ENCODE results near the gene JAKMIP3. TPM values are rescaled to one million over a fixed set of nuclear protein-coding genes. Genes with fewer than 3 reads are reported as not detected.

The JAKMIP3 gene
- total RNA-seq, 1 donor: 0.21 TPM

DNA sequence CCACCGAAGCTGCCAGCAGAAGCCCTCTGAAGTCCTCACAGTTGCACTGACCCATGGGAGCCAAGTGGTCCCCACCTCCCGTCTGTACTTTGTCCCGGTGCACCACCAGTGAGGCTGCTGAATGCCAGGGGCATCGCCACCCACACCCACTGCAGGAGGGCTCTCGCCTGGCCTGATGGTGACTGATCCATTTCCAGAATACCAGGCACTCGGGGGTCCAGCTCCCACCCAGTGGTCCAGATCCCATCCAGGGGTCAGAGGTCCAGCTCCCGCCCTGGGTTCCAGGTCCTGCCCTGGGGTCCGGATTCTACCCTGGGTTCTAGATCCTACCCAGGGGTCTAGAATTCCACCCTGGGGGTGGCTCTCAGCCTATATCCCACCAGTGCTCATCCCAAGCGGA, 9.1 kb upstream of the JAKMIP3 start:
- H3K4me1 ChIP-seq (ENCODE audit: insufficient read depth, low read length): no peaks in the 10 kb centered on the region
- no peak overlapping the region for H3K4me3 ChIP-seq (ENCODE audit: low read length)
- no peaks in the 10 kb centered on the region for H3K27me3 ChIP-seq (ENCODE audit: insufficient read depth, low read length)
- peaks cover 14% of the 10 kb centered on the region for H3K9me3 ChIP-seq (ENCODE audit: low read depth, low read length)

DNA sequence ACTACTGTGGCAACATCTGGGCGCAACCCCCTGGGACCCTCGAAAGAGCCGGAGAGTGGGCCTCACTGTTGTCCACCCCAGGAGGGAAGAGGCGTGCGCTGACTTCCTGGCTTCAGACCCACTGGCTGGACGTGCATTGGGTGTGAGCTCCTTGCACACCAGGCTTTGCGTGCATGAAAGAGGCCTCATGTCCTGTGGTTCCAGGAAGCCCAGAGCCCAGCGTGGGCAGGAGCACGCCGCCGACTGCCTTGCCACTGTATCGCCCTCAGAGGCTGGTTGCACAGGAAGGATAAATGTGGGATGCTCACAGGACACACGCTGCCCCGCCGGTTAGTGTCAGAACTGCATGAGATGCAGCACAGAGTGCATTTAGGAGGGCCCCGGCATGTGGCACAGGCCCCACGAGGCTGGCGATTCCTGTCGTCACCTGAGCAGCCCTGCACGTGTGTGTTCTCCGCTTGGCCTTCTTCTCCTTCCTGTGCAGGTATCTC, 8.5 kb upstream of the JAKMIP3 start:
- no peaks in the 10 kb centered on the region for H3K27me3 ChIP-seq (ENCODE audit: insufficient read depth, low read length)
- no peak overlapping the region for H3K4me3 ChIP-seq (ENCODE audit: low read length)
- peaks cover 8% of the 10 kb centered on the region for H3K9me3 ChIP-seq (ENCODE audit: low read depth, low read length)
- no peaks in the 10 kb centered on the region for H3K4me1 ChIP-seq (ENCODE audit: insufficient read depth, low read length)

DNA sequence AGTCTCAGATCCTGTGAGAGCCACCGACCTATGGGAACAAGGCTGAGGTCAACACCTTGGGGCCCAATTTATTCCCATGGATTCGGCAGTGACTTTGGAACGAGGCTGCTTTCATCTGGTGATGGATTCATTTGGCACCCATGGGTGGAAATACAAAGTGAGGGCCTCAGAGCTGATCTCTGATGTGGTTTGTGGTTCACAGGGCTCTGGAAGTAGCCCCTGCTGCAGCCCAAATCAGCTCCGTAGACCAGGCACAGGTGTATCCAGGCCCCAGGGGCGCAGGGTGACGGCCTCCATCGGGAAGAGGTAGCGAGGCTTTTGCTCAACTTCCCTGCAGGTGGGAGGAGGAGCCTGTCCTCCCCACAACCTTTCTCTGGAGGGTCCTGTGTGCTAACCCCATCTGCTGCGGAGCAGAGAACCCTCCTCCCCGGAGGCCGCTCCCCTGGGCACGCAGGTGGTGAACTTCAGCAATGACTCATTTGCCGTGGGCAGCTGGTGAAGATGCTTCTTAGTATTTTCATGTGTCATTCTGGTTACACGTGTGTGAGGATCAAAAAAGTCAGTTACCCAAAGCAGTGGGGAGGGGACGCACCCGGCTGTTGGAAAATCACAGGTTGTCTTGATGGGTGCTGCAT, 7.5 kb upstream of the JAKMIP3 start:
- no peaks in the 10 kb centered on the region for H3K4me1 ChIP-seq (ENCODE audit: insufficient read depth, low read length)
- H3K4me3 ChIP-seq (ENCODE audit: low read length): no peak overlapping the region
- no peaks in the 10 kb centered on the region for H3K9me3 ChIP-seq (ENCODE audit: low read depth, low read length)
- no peaks in the 10 kb centered on the region for H3K27me3 ChIP-seq (ENCODE audit: insufficient read depth, low read length)

DNA sequence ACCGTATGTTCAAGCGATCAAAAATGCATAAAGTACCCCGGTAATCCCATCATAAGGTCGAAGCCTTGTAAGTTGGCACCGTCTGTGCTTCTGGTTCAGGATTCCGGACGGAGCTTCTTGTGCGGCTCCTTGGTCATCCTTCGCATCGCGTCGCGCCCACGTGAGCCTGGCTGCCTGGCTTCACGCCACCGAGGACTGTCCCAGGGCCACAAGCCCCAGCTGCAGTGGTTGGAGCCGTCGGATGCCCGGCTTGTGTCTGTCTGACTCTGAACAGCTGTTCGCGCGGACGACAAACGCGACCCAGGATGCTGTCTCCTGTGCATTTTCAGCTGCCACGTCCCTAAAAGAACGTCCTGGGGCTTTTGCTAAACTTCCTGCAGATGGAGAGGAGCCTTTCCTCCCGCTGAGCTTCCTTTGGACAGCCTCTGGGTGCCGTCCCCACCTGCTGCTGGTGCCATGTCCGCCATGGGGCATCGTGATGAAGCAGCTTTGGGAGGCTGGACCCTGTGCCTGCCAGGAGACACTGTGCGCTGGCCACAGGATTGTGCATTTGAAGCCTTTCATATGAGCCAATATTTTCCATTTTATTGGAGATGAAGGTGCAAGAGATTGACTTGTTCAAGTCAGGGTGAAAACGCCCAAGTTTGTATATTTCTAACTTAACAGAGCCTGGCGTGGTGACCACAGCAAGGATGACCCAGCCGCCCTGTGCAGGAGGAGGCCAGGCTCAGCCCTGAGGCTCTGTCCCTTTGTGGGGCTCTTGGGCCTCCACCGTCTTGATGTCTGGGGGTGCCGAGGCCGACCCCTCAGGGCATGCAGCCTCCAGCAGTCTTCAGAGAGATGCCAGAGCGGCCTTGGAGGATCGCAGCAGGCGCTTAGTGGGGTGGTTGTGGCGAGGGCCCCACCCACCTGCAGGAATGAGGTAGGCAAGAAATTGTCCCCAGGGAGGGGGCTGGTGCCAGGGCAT, 6.7 kb upstream of the JAKMIP3 start:
- Histone ChIP-seq H3K4me3 (ENCODE audit: low read length) (no peak overlapping the region), H3K9me3 (ENCODE audit: low read depth, low read length) (no peaks in the 10 kb centered on the region), H3K4me1 (ENCODE audit: insufficient read depth, low read length) (no peaks in the 10 kb centered on the region), H3K27me3 (ENCODE audit: insufficient read depth, low read length) (no peaks in the 10 kb centered on the region)

DNA sequence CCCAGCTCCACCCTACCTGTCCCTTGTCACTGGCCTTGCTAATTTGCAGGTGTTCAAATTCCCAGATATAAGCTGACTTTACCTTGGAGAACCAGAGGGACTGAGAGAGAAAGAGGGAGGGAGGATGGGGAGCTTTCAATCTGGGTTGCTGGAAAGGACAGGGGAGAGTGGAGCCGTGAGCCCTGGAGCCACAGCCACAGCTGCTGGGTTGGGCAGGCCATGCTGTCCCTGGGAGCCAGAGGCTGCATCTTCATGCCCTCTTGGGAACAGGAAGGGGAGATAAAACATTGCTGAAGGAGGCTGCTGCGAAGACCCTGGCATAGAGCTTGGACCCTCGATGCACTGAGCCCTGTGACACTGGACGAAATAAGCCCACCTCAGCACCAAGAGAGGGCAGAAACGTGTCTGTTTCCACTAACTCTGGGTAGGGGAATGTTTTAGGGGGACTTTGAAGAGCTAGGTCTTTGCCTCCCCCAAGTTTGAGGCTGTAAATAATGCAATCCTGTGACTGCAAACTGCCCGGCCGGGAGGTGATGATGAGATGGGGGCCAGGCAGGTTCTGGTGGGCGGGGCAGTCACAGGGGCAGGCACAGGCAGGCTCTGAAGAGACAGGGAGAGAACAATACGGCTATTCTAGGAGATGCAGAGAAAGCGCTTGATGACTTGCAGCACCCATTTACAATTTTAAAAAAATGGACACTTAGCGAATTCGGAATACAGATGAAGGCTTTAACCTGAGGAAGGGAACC, 5.8 kb upstream of the JAKMIP3 start:
- Histone ChIP-seq H3K27me3 (ENCODE audit: insufficient read depth, low read length) (no peaks in the 10 kb centered on the region), H3K4me3 (ENCODE audit: low read length) (no peak overlapping the region), H3K9me3 (ENCODE audit: low read depth, low read length) (no peaks in the 10 kb centered on the region), H3K4me1 (ENCODE audit: insufficient read depth, low read length) (no peaks in the 10 kb centered on the region)

DNA sequence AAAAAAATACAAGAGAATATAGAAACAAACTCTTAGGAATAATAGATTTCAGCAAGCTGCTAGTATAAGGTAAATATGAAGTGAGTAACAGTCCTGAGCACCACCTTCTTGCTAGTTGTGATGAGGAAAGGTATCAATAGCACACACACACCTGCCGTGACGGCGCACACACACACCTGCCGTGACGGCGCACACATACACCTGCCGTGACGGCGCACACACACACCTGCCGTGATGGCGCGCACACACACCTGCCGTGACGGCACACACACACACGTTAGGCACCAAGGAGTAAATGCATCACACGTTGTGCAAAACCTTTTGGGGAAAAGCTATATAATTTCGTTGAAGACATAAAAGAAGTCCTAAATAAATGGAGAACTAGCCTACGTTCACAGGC, 4.7 kb upstream of the JAKMIP3 start:
- H3K9me3 ChIP-seq (ENCODE audit: low read depth, low read length): no peaks in the 10 kb centered on the region

DNA sequence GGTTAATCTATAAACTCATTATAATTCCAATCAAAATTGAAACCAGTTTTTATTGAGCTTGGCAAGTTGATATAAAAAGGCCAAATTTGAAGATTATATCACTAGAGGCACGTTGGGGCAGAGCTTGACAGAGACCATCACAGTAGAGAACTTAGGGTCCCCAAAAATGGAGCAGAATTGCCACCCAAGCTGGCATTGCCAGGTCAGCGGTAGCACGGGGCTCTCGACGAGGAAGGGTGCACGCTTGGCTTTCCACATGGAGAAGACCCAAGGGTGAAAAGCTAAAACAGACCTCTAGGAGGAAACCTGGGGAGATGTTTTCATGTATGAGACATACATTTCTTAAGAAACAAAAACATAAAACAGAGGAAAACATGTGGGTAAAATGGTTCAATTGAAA, 4.3 kb upstream of the JAKMIP3 start:
- Histone ChIP-seq H3K4me3 (ENCODE audit: low read length) (no peak overlapping the region), H3K27me3 (ENCODE audit: insufficient read depth, low read length) (no peaks in the 10 kb centered on the region)

More for the DNA sequence above, 4.7 kb upstream of the JAKMIP3 start:
- Histone ChIP-seq H3K4me3 (ENCODE audit: low read length) (no peak overlapping the region), H3K4me1 (ENCODE audit: insufficient read depth, low read length) (no peaks in the 10 kb centered on the region), H3K27me3 (ENCODE audit: insufficient read depth, low read length) (no peaks in the 10 kb centered on the region)

DNA sequence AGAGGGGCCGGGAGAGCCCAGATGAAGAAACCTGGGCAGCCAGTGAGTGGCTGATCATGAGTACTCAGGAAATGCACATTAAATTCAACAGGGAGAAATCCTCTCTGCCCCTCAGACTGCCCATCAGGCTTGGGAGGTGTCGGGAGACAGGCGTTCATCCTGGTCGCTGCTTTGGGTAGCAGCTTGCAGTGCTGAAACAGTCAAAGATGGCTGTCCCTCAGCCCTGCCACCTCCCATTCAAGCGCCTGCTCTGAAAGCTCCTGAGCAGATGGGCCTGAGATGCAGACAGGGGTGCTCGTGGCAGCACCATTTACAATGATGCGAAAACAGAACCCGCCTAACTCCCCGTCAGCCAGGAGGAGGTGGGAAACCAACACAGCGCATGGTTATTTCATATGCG, 3.6 kb upstream of the JAKMIP3 start:
- Histone ChIP-seq H3K27me3 (ENCODE audit: insufficient read depth, low read length) (no peaks in the 10 kb centered on the region), H3K4me1 (ENCODE audit: insufficient read depth, low read length) (no peaks in the 10 kb centered on the region), H3K4me3 (ENCODE audit: low read length) (no peak overlapping the region), H3K9me3 (ENCODE audit: low read depth, low read length) (no peaks in the 10 kb centered on the region)

More for the DNA sequence above, 4.3 kb upstream of the JAKMIP3 start:
- Histone ChIP-seq H3K4me1 (ENCODE audit: insufficient read depth, low read length) (no peaks in the 10 kb centered on the region), H3K9me3 (ENCODE audit: low read depth, low read length) (no peaks in the 10 kb centered on the region)

DNA sequence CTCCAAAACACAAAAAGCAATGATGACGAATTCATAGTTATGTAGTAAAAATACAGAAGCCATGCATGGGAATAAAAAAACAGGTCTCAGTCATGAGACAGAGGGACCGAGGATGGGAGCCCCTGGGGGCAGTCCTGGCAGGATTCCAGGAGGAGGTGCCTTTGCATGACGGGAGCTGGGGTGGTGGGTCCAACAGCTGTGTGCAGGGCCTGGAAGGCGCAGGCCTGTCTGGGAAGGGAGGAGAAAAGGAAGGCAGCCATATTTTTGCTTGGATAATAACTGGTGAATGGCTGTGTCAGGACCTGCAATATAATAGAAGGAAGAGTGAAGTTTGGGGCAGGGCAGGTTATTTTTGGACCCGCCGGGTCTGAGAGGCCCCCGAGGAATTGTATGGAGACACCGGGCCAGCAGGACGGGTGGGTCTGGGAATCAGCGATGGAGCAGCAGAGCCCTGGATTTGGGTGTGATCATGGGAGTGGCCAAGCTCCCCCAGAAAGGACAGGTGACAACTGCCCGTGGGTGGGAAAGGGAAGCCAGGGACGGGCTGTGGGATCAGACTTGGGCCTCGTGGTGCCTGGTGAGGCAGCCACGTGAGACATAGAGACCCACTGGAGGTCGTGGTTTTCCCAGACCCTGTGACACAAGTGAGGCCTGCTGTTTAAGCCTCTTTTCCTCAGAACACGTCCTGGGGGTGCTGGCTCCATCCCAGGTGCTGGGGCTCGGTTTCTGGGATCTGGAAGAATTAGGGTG, 2.9 kb upstream of the JAKMIP3 start:
- no peak overlapping the region for H3K4me3 ChIP-seq (ENCODE audit: low read length)
- no peaks in the 10 kb centered on the region for H3K9me3 ChIP-seq (ENCODE audit: low read depth, low read length)
- H3K4me1 ChIP-seq (ENCODE audit: insufficient read depth, low read length): no peaks in the 10 kb centered on the region
- no peaks in the 10 kb centered on the region for H3K27me3 ChIP-seq (ENCODE audit: insufficient read depth, low read length)

DNA sequence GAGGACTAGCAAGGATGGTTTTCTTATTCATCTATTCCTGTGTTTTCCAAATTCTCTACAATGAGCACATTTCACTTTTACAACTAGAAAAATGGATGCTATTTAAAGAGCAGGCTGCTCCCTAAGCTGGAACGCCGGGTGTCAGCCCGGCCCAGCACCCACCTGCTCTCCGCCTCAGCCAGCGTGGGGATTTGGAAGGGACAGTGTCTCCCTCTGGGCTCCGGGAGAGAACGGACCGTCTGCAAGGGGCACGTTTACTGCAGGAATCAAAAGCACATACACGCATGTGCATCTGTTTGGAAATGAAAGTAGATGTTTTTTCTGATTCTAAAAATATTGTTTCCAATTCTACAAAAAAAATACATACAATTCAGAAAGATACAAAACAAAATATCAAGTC, 2.3 kb upstream of the JAKMIP3 start:
- Histone ChIP-seq H3K4me1 (ENCODE audit: insufficient read depth, low read length) (no peaks in the 10 kb centered on the region), H3K27me3 (ENCODE audit: insufficient read depth, low read length) (no peaks in the 10 kb centered on the region), H3K4me3 (ENCODE audit: low read length) (no peak overlapping the region), H3K9me3 (ENCODE audit: low read depth, low read length) (no peaks in the 10 kb centered on the region)

DNA sequence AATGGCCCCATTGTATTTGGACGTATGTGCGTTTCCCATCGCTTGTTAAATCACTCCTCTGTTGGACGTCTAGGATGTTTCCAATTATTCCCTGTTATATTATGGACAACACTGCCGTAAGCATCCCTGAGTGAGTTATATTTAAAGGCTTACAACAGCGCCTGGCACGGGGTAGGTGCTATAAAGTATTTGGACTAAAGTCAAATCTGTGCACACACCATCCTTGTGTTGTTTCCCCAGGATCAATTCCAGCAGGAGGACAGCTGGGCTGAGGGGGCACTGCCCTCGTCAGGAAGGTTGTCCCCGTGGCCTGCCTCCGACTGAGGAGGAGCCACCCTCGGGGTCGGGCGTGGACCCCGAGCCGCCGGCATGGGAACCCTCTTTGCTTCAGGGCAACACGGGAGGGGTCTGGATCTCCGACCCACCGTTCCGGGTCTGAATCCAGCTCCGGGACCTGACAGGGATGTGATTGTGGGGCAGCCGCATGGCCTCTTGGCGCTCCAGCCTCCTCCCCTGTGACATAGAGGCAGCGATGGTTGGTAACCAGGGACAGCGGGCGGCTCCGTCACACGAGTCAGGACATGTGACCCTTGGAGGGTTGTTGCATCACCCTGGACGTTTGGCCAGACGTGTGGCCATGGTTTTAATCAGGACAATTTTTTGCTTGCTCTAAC, 1.5 kb upstream of the JAKMIP3 start:
- H3K9me3 ChIP-seq (ENCODE audit: low read depth, low read length): no peaks in the 10 kb centered on the region
- no peaks in the 10 kb centered on the region for H3K27me3 ChIP-seq (ENCODE audit: insufficient read depth, low read length)
- H3K4me3 ChIP-seq (ENCODE audit: low read length): no peak overlapping the region
- no peaks in the 10 kb centered on the region for H3K4me1 ChIP-seq (ENCODE audit: insufficient read depth, low read length)

DNA sequence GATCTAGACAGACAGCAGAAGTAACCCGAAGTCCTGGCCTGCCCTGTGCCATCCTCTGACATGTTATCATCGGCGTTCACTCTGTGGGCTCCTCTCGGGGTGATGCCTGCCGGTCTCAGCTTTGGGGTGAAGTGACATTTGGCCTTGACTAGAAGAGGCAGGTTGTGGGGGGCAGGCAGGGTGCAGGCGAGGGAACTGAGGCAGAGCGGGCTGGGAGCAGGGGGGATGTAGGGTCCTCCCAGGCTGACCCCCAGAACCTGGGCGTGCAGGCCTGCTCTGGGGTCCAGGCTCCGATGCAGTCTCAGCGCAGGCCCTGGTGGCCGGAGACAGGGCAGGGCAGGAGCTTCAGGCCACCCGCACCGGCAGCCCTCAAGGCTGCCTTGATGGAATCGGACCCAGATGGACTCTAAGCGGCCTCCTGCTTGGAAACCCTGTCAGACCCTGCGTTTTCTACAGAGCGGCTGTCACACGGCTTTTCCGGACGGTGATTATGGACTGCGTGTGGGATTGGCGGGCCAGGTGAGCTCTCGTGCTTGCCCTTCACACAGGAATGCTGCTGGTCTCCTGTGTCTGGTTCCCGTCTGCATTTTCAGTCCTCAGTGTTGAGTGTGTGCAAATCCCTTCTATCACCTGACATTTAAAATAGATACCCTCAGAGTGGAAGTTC, 842 bp upstream of the JAKMIP3 start:
- H3K4me1 ChIP-seq (ENCODE audit: insufficient read depth, low read length): no peaks in the 10 kb centered on the region
- H3K4me3 ChIP-seq (ENCODE audit: low read length): no peak overlapping the region
- no peaks in the 10 kb centered on the region for H3K9me3 ChIP-seq (ENCODE audit: low read depth, low read length)
- H3K27me3 ChIP-seq (ENCODE audit: insufficient read depth, low read length): no peaks in the 10 kb centered on the region

DNA sequence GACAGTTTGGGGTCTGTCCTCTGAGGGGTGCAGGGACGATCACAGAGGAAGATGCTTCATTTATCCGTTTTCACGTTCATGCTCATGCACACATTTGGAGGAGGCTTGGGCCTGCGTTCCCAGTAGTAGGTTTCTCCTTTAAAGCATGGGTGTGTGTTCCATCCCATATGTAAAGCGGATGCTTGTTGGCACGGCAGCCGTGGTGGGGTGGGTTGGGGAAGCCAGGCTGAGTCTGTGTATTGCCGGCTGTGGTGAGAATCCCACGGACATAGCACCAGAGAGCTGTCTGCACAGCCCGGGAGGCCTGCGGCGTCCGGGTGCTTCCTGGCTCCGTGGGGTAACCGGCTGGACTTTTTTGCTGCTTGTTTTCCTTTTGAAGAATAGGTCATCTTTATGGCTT, 440 bp downstream of the JAKMIP3 start:
- H3K27me3 ChIP-seq (ENCODE audit: insufficient read depth, low read length): no peaks in the 10 kb centered on the region
- H3K4me1 ChIP-seq (ENCODE audit: insufficient read depth, low read length): no peaks in the 10 kb centered on the region
- no peak overlapping the region for H3K4me3 ChIP-seq (ENCODE audit: low read length)
- H3K9me3 ChIP-seq (ENCODE audit: low read depth, low read length): no peaks in the 10 kb centered on the region

DNA sequence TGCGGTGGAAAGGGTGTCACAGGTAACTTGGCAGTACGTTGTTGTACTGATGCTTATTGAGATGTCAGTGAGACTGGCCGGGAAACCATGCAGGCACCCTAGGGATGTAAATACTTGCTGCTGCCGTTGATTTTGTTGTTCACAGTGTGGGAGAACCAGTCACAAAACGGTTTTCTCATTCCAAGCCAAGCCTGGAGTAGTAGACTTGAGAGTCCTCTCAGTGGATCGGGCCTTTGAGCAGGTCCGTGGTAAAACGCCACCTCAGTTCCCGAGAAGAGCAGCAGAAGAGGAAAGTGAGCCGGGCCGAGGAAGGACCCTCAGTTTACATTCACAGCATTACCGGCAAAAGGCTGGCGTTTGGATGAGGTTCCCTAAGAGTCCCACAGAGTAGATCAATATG, 1.1 kb downstream of the JAKMIP3 start:
- no peaks in the 10 kb centered on the region for H3K27me3 ChIP-seq (ENCODE audit: insufficient read depth, low read length)
- no peaks in the 10 kb centered on the region for H3K9me3 ChIP-seq (ENCODE audit: low read depth, low read length)
- H3K4me3 ChIP-seq (ENCODE audit: low read length): no peak overlapping the region
- H3K4me1 ChIP-seq (ENCODE audit: insufficient read depth, low read length): no peaks in the 10 kb centered on the region
